ENCODE measurements around the gene TBX18.

TBX18 gene

GRCh38 chr6:84667252-84668213 lies 96.9 kb downstream of the TBX18 start:
- DNase-seq, result no peak

GRCh38 chr6:84665401-84665800 lies 99.0 kb downstream of the TBX18 start:
- no peak for DNase-seq

- DNase-seq, result no peak
Measured at GRCh38 chr6:84663866-84664265, 100.5 kb downstream of the TBX18 start.

GRCh38 chr6:84657486-84657885 lies 106.9 kb downstream of the TBX18 start:
- no peak for DNase-seq

GRCh38 chr6:84657025-84657424 lies 107.4 kb downstream of the TBX18 start:
- DNase-seq, result no peak

GRCh38 chr6:84653027-84653551 lies 111.3 kb downstream of the TBX18 start:
- no peak for DNase-seq

GRCh38 chr6:84652356-84653026 lies 111.9 kb downstream of the TBX18 start:
- no peak for DNase-seq

GRCh38 chr6:84651583-84651982 lies 112.8 kb downstream of the TBX18 start:
- no peak for DNase-seq

- DNase-seq, result no peak
Measured at GRCh38 chr6:84648444-84648843, 116.0 kb downstream of the TBX18 start.

- no peak for DNase-seq
Measured at GRCh38 chr6:84645563-84646266, 118.7 kb downstream of the TBX18 start.

- DNase-seq, result no peak
Measured at GRCh38 chr6:84645000-84645399, 119.4 kb downstream of the TBX18 start.

- DNase-seq, result no peak
Measured at GRCh38 chr6:84643778-84644177, 120.6 kb downstream of the TBX18 start.

GRCh38 chr6:84641076-84641475 lies 123.3 kb downstream of the TBX18 start:
- DNase-seq, result no peak

GRCh38 chr6:84639396-84639795 lies 125.0 kb downstream of the TBX18 start:
- no peak for DNase-seq

GRCh38 chr6:84638286-84638685 lies 126.1 kb downstream of the TBX18 start:
- no peak for DNase-seq
